Right cardiac atrium (tissue), 5 donors: ENCODE measurements around the gene GRIK4. TPM values are rescaled to one million over a fixed set of nuclear protein-coding genes. Genes with fewer than 3 reads are reported as not detected.

Source experiments
- ATAC-seq, 2 donors: fragments of 200-7000 bp; cut with Tn5 transposase; one replicate each; pipeline versions ENCODE4 v1.8.0 to v1.9.1; 2020; ENCODE audit warnings: moderate library complexity in 2 of 2, mild to moderate bottlenecking in 1 of 2
- DNase-seq, 3 donors: peaks; one replicate each; pipeline ENCODE4 v3.0.0-alpha.2; 2020
- H3K27ac ChIP-seq: one replicate; pipeline ENCODE4 v1.5.1; 2013; ENCODE audit warnings: mild to moderate bottlenecking, low read length, control low read depth, moderate library complexity
- H3K27me3 ChIP-seq: one replicate; pipeline ENCODE4 v1.6.1; 2013; ENCODE audit not compliant: control insufficient read depth, insufficient read depth
- H3K4me1 ChIP-seq: one replicate; pipeline ENCODE4 v1.6.1; 2013; ENCODE audit warnings: low read length; ENCODE audit not compliant: control insufficient read depth, insufficient read depth
- H3K4me3 ChIP-seq: one replicate; pipeline ENCODE4 v1.5.1; 2013; ENCODE audit warnings: low read length, control low read depth
- H3K9me3 ChIP-seq: one replicate; pipeline ENCODE4 v1.6.1; 2013; ENCODE audit warnings: low read length; ENCODE audit not compliant: control insufficient read depth
- WGBS: extraction: QIAGEN DNeasy Blood & Tissue Kit; methylation state at CpG from one replicate; pipeline ENCODE4 v1.1.7; 2013; 5-methylcytosine and 5-hydroxymethylcytosine counted together
- intact Hi-C, 4 donors: fragments of 100-400 bp; cut with DNase I; formaldehyde crosslinking; loops; one replicate each; pipeline versions ENCODE4 v1.11.0 to v1.14.0; 2022 to 2023
- polyA plus RNA-seq: library from polyadenylated mRNA; stranded (reverse); fragments of 200-250 nt; gene quantifications from one replicate; pipeline ENCODE4 v1.2.3, GENCODE V29; 2013
- total RNA-seq, 4 donors: library from RNA; stranded (reverse); fragmentation: NEBNext Ultra II Directional; extraction: Animal tissue kit (Norgen Biotek cat#: 25700); gene quantifications; one replicate each; pipeline ENCODE4 v1.2.1, GENCODE V29; 2021
- donor health status: healthy with polysubstance abuse.
- donor health status: DM: no; HTN: yes; CAD: no.
- donor health status: DM: no; HTN: no; CAD: no.
- donor health status: DM: no; HTN: yes; CAD: no; lungs with severe emphysema.
- donor health status: DM: yes; HTN: yes; CAD: no.

Gene GRIK4
- total and polyA plus RNA-seq, 5 donors: 0.32 to 3.4 (median 0.80) TPM; not detected in 1

DNA sequence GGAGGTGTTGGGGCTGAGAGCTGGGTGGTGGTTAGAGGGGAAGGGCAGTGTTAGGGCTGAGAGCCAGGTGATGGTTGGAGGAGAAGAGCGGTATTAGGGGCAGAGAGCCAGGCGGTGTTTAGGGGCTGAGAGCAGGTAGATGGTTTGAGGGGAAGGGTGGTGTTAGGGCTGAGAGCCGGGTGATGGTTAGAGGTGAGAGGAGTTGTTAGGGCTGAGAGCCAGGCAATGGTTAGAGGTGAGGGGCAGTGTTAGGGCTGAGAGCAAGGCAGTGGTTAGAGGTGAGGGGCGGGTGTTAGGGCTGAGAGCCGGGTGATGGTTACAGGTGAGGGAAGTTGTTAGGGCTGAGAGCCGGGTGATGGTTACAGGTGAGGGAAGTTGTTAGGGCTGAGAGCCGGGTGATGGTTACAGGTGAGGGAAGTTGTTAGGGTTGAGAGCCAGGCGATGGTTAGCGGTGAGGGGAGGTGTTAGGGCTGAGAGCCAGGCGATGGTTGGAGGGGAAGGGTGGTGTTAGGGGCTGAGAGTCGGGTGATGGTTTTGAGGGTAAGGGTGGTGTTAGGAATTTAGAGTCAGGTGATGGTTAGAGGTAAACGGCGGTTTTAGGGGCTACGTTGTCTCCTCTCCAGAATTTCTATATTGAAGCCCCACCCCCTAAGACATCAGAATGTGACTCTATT is 282.4 kb downstream of the GRIK4 start:
- no peaks in the 10 kb centered on the region for H3K4me1 ChIP-seq
- H3K27me3 ChIP-seq: no peaks in the 10 kb centered on the region
- intact Hi-C loops: no loop called here
- no peak overlapping the region for H3K27ac ChIP-seq
- ATAC-seq (no peak), DNase-seq (no peak)
- no peak overlapping the region for H3K4me3 ChIP-seq
- 85% methylated on average over 14 of the region's 14 CpGs for WGBS
- no peaks in the 10 kb centered on the region for H3K9me3 ChIP-seq

- Histone ChIP-seq H3K27ac (no peak overlapping the region), H3K4me1 (no peaks in the 10 kb centered on the region), H3K27me3 (no peaks in the 10 kb centered on the region), H3K4me3 (no peak overlapping the region), H3K9me3 (no peaks in the 10 kb centered on the region)
- ATAC-seq: peak in 1 of 2 donors; percentile 35
- 73% methylated on average over 9 of the region's 9 CpGs for WGBS
- intact Hi-C loops: no loop called here
- DNase-seq: no peak
Measured at GRCh38 chr11:120794748-120795147, 283.2 kb downstream of the GRIK4 start.

DNA sequence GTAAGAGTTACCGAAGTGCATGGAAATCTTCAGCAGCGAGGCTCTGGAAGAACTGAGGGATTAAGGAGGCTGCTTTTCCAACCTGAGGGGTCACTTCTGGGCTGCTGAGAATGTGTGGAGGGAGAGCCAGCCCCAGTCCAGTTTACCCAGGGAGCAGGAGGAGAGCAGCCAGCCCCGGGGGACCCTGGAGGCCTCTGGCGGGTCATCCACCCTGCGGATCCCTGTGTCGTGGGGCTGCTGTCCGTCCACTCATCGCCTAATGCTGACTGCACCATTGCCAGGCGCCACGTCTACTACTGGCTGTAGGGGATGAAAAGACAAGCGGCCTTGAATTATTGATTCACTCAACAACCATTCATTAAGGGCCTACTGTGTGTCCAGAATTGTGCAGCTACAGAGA is 283.6 kb downstream of the GRIK4 start:
- WGBS: 81% methylated on average over 11 of the region's 11 CpGs
- intact Hi-C loops: no loop called here
- Histone ChIP-seq H3K9me3 (no peaks in the 10 kb centered on the region), H3K27ac (no peak overlapping the region), H3K4me1 (no peaks in the 10 kb centered on the region), H3K4me3 (no peak overlapping the region), H3K27me3 (no peaks in the 10 kb centered on the region)
- DNase-seq (no peak), ATAC-seq (no peak)

DNA sequence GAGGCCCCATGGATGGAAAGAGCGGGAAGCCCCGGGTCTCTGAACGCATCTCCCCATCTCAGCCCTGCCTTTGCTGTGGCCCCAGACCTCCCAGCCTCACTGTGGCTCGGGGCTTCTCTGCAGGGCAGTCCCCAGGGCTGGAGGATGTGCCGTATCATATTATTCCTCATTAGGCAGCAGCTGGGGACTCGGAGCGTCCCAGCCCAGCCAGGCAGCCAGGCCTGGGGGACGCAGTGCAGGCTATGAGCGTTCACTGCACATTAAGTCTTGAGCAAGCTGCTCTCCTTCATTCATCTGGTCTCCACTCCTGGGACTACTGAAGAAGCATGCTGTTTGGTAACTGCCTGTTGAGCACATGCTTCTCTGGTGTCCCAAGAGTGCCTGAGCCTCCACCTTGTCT is 285.6 kb downstream of the GRIK4 start:
- H3K4me3 ChIP-seq: no peak overlapping the region
- DNase-seq: no peak
- no peaks in the 10 kb centered on the region for H3K4me1 ChIP-seq
- H3K27me3 ChIP-seq: no peaks in the 10 kb centered on the region
- H3K27ac ChIP-seq: no peak overlapping the region
- intact Hi-C loops: no loop called here
- no peak for ATAC-seq
- H3K9me3 ChIP-seq: no peaks in the 10 kb centered on the region
- WGBS: 77% methylated on average over 9 of the region's 9 CpGs

GRCh38 chr11:120798854-120799253 is 287.3 kb downstream of the GRIK4 start:
- no peak for ATAC-seq
- no peak for DNase-seq
- intact Hi-C loops: no loop called here
- Histone ChIP-seq H3K4me3 (no peak overlapping the region), H3K9me3 (no peaks in the 10 kb centered on the region), H3K27ac (no peak overlapping the region), H3K27me3 (no peaks in the 10 kb centered on the region), H3K4me1 (no peaks in the 10 kb centered on the region)
- 79% methylated on average over 3 of the region's 3 CpGs for WGBS

DNA sequence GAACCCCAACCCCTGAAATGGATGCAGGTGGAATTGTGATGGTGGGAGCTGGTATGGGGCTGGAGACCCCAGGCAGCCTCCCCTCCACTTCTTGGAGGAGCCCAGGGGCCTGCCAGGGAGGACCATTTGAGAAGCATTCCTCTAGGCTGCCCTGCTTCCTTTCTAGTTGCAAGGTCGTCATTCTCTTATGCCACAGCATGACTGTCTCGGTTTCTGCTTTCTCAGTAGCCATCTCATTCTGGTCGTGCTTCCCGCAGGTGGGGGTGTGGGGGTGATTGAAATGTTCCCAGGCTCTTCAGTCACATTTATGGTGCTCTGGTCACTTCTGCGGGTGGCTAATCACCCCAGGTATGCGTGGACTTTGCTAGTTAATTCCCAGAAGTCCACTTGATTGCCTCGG is 288.7 kb downstream of the GRIK4 start:
- intact Hi-C loops: loop anchor here (5.0 to 10.0 kb wide), 3 partner anchors 115 to 288 kb away; partner anchors contain the start of gene GRIK4 (in 3 of the 4)
- Histone ChIP-seq H3K9me3 (no peaks in the 10 kb centered on the region), H3K27ac (no peak overlapping the region), H3K27me3 (no peaks in the 10 kb centered on the region), H3K4me3 (no peak overlapping the region), H3K4me1 (no peaks in the 10 kb centered on the region)
- 71% methylated on average over 7 of the region's 7 CpGs for WGBS
- ATAC-seq (no peak), DNase-seq (no peak)

DNA sequence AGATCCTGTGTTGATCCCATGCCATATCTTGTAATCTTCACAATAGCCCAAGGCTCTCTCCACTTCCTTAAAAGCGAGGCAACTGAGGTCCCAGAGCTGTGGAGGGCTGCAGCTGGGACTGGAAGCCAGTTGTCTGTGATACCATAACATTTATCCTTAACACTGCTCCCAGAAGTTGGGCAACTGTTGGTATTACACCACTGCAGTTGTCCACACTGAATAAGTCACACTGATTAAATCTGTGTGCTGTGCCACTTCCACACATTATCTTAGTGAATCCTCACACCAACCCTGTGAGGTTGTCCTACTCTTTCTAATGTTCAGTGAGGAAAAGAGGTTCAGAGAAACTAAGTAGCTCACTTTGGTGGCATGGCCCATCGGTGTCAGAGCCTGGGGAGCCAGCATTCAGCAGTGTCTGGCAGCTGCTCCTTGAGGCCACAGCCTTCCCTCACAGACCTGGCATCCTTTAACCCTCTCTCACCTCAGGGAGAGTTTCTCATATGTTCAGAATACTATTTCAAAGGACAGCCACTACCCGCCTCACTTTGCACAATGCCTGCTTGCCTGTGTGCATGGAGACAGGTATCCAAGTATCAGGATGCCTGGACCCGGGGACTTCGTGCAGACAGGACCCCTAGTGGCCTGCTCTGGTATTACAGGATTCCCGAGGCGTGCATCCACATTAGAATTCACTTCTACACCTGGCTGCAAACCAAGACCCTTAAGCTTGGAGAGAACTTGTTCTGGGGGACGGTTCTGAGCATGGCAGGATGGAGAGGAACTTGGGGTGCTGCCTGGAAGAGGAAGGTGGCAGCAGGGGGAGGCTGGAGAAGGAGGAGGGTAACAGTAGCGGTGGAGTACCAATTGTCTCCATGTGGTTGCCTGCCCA is 290.5 kb downstream of the GRIK4 start:
- Histone ChIP-seq H3K27ac (no peak overlapping the region), H3K4me3 (no peak overlapping the region), H3K27me3 (no peaks in the 10 kb centered on the region), H3K9me3 (no peaks in the 10 kb centered on the region), H3K4me1 (no peaks in the 10 kb centered on the region)
- peak; percentile 56 to 70 for ATAC-seq
- DNase-seq: peak; percentile 54 to 83 (median 66)
- WGBS: 28% methylated on average over 9 of the region's 9 CpGs
- intact Hi-C loops: loop anchor here (2.0 to 10.0 kb wide), 4 partner anchors 117 to 291 kb away; partner anchors contain the start of gene GRIK4 (in 4 of the 4)

DNA sequence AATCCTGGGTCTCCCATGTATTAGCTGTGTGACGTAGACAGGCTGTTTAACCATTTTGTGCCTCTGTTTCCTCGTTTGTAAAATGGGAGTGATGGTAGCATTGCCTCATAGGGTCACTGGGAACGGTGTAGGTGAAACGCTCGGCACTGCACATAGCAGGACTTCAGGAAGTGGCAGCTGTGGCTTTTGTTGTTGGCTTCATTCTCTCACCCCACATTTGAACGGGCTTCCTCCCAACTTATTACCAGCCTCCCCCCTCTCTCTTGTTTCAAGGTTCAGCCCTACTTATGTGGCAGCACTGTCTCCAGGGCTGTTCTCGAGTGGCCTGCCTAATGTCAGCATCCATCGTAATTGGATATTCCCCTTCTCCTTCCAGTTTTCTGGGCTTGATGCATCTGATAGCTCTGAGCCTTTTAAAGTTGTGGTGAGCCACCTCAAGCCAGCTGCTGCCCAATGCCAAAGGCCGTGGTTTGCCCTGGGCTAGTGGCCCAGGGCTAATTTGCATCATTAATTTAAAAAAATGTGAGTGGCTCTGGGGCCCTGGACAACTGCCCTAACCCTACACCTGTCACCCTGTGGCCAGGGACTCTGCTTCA is 294.5 kb downstream of the GRIK4 start:
- no peak overlapping the region for H3K4me3 ChIP-seq
- no peaks in the 10 kb centered on the region for H3K9me3 ChIP-seq
- no peak for ATAC-seq
- intact Hi-C loops: loop anchor here in 2 of 4 donors (10.0 kb wide), 2 partner anchors 121 to 291 kb away; partner anchors contain the start of gene GRIK4 (in 1 of the 2)
- DNase-seq: no peak
- 65% methylated on average over 9 of the region's 9 CpGs for WGBS
- no peaks in the 10 kb centered on the region for H3K4me1 ChIP-seq
- H3K27me3 ChIP-seq: no peaks in the 10 kb centered on the region
- no peak overlapping the region for H3K27ac ChIP-seq

GRCh38 chr11:120807414-120808150 is 296.0 kb downstream of the GRIK4 start:
- H3K27me3 ChIP-seq: no peaks in the 10 kb centered on the region
- no peak for DNase-seq
- WGBS: 77% methylated on average over 13 of the region's 13 CpGs
- no peaks in the 10 kb centered on the region for H3K9me3 ChIP-seq
- no peak overlapping the region for H3K4me3 ChIP-seq
- no peak overlapping the region for H3K27ac ChIP-seq
- no peak for ATAC-seq
- intact Hi-C loops: loop anchor here in 2 of 4 donors (10.0 kb wide), 2 partner anchors 123 to 293 kb away; partner anchors contain the start of gene GRIK4 (in 1 of the 2)
- no peaks in the 10 kb centered on the region for H3K4me1 ChIP-seq

DNA sequence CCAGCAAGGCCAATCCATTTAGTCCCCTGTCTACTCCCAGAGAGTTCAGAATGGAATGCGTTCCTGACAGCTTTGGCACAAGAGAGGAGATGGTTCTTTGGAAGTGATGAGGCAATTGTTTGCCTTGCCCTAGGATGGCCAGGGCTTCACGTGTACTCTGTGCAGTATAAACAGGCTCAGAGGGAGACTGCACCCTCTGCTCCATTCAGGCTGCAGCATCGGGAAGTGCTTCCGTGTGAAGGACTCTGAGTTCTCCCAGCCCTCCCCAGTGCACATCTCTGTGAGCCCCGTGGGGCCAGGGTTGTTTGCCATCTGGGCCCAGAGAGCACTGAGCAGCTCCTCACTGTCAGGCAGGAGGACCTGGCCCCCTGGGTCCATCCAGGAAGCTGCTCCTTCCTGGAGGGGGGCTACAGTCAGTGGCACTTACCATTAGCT is 297.1 kb downstream of the GRIK4 start:
- Histone ChIP-seq H3K4me1 (no peaks in the 10 kb centered on the region), H3K4me3 (no peak overlapping the region), H3K27ac (no peak overlapping the region), H3K27me3 (no peaks in the 10 kb centered on the region), H3K9me3 (no peaks in the 10 kb centered on the region)
- 58% methylated on average over 5 of the region's 5 CpGs for WGBS
- intact Hi-C loops: loop anchor here in 2 of 4 donors (10.0 kb wide), 2 partner anchors 124 to 294 kb away; partner anchors contain the start of gene GRIK4 (in 1 of the 2)
- ATAC-seq (no peak), DNase-seq (no peak)
